ENCODE data around the gene GABRB1. TPM values are rescaled to one million over a fixed set of nuclear protein-coding genes. Genes with fewer than 3 reads are reported as not detected.

The GABRB1 gene
- total and polyA plus RNA-seq, 2 experiments from 2014 or later, result 0.42 to 1.1 TPM

DNA sequence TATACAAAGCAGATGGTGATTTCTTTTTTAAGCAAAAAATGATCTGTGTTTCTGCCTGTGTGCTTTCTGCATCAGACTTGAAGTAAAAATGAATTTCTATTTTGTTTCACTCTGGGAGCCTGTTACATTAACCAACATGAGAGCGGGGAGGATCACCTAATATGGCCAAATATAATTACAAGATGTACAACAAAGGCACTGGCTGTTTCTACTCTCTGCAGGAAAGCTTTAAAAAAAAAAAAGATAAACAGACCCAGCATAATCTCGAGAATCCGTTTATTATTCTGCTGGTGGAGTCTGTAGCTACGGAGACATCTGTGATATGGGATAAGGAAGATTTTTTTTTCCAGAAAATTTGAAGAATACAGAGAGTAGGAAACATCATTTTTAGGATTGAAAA lies 328.5 kb downstream of the GABRB1 start:
- TF ChIP-seq, protein P1, sequence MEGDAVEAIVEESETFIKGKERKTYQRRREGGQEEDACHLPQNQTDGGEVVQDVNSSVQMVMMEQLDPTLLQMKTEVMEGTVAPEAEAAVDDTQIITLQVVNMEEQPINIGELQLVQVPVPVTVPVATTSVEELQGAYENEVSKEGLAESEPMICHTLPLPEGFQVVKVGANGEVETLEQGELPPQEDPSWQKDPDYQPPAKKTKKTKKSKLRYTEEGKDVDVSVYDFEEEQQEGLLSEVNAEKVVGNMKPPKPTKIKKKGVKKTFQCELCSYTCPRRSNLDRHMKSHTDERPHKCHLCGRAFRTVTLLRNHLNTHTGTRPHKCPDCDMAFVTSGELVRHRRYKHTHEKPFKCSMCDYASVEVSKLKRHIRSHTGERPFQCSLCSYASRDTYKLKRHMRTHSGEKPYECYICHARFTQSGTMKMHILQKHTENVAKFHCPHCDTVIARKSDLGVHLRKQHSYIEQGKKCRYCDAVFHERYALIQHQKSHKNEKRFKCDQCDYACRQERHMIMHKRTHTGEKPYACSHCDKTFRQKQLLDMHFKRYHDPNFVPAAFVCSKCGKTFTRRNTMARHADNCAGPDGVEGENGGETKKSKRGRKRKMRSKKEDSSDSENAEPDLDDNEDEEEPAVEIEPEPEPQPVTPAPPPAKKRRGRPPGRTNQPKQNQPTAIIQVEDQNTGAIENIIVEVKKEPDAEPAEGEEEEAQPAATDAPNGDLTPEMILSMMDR (IDR thresholded peaks at IDR 0.05; ENCODE audit: low read depth, low read length), result no peak
- no peaks in the 10 kb centered on the region for H3K36me3 ChIP-seq
- no peaks in the 10 kb centered on the region for H3K4me1 ChIP-seq (ENCODE audit: low read depth)
- no peak for DNase-seq (ENCODE audit: low read depth in 1 of 2, low spot score in 1 of 2)
- no peak overlapping the region for H3K27ac ChIP-seq
- no peak overlapping the region for H3K4me3 ChIP-seq
- no peaks in the 10 kb centered on the region for H3K27me3 ChIP-seq
- H3K9me3 ChIP-seq (ENCODE audit: low read depth), result no peaks in the 10 kb centered on the region

GRCh38 chr4:47367761-47368160 lies 336.4 kb downstream of the GABRB1 start:
- Histone ChIP-seq H3K27me3 (no peaks in the 10 kb centered on the region), H3K27ac (no peak overlapping the region), H3K9me3 (ENCODE audit: low read depth) (no peaks in the 10 kb centered on the region), H3K36me3 (no peaks in the 10 kb centered on the region), H3K4me3 (no peak overlapping the region), H3K4me1 (ENCODE audit: low read depth) (no peaks in the 10 kb centered on the region)
- TF ChIP-seq, protein P1 (IDR thresholded peaks at IDR 0.05; ENCODE audit: low read depth, low read length), result no peak
- no peak for DNase-seq (ENCODE audit: low read depth in 1 of 2, low spot score in 1 of 2)

DNA sequence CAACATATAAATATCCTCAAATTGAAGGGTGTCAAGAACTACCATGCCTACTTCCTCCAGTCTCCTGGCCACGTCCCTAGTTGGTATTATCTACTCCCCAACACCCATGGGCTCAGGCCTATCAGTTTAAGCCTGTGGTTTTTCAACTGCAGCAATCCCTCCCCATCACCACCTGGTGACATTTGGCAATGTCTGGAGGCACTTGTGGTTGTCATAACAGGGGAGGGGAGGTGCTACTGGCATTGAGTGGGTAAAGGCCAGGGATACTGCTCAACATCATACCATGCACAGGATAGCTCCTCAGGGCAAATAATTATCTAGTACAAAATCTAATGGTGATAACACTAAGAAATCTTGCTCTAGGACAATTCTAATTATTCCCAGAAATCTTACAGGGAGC lies 336.8 kb downstream of the GABRB1 start:
- no peak for DNase-seq (ENCODE audit: low read depth in 1 of 2, low spot score in 1 of 2)
- Histone ChIP-seq H3K27me3 (no peaks in the 10 kb centered on the region), H3K27ac (no peak overlapping the region), H3K4me1 (ENCODE audit: low read depth) (no peaks in the 10 kb centered on the region), H3K9me3 (ENCODE audit: low read depth) (no peaks in the 10 kb centered on the region), H3K4me3 (no peak overlapping the region), H3K36me3 (no peaks in the 10 kb centered on the region)
- TF ChIP-seq, protein P1 (IDR thresholded peaks at IDR 0.05; ENCODE audit: low read depth, low read length), result no peak

GRCh38 chr4:47372561-47372960 lies 341.2 kb downstream of the GABRB1 start:
- no peaks in the 10 kb centered on the region for H3K27me3 ChIP-seq
- no peaks in the 10 kb centered on the region for H3K4me1 ChIP-seq (ENCODE audit: low read depth)
- no peak overlapping the region for H3K27ac ChIP-seq
- H3K9me3 ChIP-seq (ENCODE audit: low read depth), result no peaks in the 10 kb centered on the region
- no peak for DNase-seq (ENCODE audit: low read depth in 1 of 2, low spot score in 1 of 2)
- TF ChIP-seq, protein P1 (IDR thresholded peaks at IDR 0.05; ENCODE audit: low read depth, low read length), result no peak
- H3K4me3 ChIP-seq, result no peak overlapping the region
- H3K36me3 ChIP-seq, result no peaks in the 10 kb centered on the region

- TF ChIP-seq, protein P1 (IDR thresholded peaks at IDR 0.05; ENCODE audit: low read depth, low read length), result no peak
- no peaks in the 10 kb centered on the region for H3K4me1 ChIP-seq (ENCODE audit: low read depth)
Measured at GRCh38 chr4:47373174-47373573, 341.8 kb downstream of the GABRB1 start.

DNA sequence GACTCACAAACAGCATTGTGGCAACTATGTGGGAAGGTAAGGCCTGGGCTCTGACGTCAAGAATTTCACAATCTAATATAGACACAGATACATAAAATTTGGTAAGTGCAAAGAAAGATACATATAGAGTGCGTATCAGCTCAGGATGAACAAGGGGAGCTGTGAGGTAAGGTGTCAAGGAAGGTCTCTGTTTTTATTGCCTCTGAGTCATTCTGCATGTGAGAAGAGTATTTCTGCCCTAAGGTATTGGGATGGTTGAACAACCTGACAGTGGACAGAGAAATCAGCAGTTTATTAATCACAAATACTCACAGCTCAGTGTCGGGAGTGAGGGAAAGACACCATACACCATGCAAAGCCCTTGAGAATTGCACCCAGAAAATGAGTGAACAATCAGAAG lies 342.3 kb downstream of the GABRB1 start:
- no peaks in the 10 kb centered on the region for H3K27me3 ChIP-seq
- no peaks in the 10 kb centered on the region for H3K4me1 ChIP-seq (ENCODE audit: low read depth)
- H3K4me3 ChIP-seq, result no peak overlapping the region
- no peak overlapping the region for H3K27ac ChIP-seq
- H3K9me3 ChIP-seq (ENCODE audit: low read depth), result no peaks in the 10 kb centered on the region
- no peak for DNase-seq (ENCODE audit: low read depth in 1 of 2, low spot score in 1 of 2)
- TF ChIP-seq, protein P1 (IDR thresholded peaks at IDR 0.05; ENCODE audit: low read depth, low read length), result no peak
- no peaks in the 10 kb centered on the region for H3K36me3 ChIP-seq

More at GRCh38 chr4:47373174-47373573, 341.8 kb downstream of the GABRB1 start:
- H3K9me3 ChIP-seq (ENCODE audit: low read depth), result no peaks in the 10 kb centered on the region
- H3K27ac ChIP-seq, result no peak overlapping the region
- no peaks in the 10 kb centered on the region for H3K36me3 ChIP-seq
- DNase-seq (ENCODE audit: low read depth in 1 of 2, low spot score in 1 of 2), result no peak
- H3K27me3 ChIP-seq, result no peaks in the 10 kb centered on the region
- H3K4me3 ChIP-seq, result no peak overlapping the region

Measured in cardiac muscle cell (in vitro differentiated cells and primary cell).